ENCODE data around the gene TNNT1. TPM values are rescaled to one million over a fixed set of nuclear protein-coding genes. Genes with fewer than 3 reads are reported as not detected.

The TNNT1 gene
- total and polyA plus RNA-seq, 4 donors: 1.3 to 2.0 (median 1.4) TPM; not detected in 1

GRCh38 chr19:55134736-55135135, 14.3 kb downstream of the TNNT1 start:
- Histone ChIP-seq H3K9me3 (ENCODE audit: control insufficient read depth, low read length) (no peaks in the 10 kb centered on the region), H3K27me3 (ENCODE audit: control insufficient read depth in 1 of 2, insufficient read depth in 2 of 2, low read length in 1 of 2) (no peaks in the 10 kb centered on the region), H3K27ac (ENCODE audit: low read depth in 1 of 2, low read length in 2 of 2) (no peak overlapping the region), H3K36me3 (ENCODE audit: control insufficient read depth in 1 of 2, insufficient read depth in 2 of 2, low read length in 1 of 2) (no peaks in the 10 kb centered on the region), H3K4me1 (ENCODE audit: control insufficient read depth in 1 of 2, insufficient read depth in 2 of 2, low read length in 2 of 2) (no peaks in the 10 kb centered on the region), H3K4me3 (ENCODE audit: low read length in 2 of 2) (no peak overlapping the region)
- intact Hi-C loops (cut with DNase I): no loop called here
- DNase-seq (no peak), ATAC-seq (ENCODE audit: low FRiP score) (no peak)
- WGBS, 2 donors: 22 to 23% methylated on average over 1 to 2 of the region's 3 CpGs

- no peaks in the 10 kb centered on the region for H3K36me3 ChIP-seq (ENCODE audit: control insufficient read depth in 1 of 2, insufficient read depth in 2 of 2, low read length in 1 of 2)
- no peak overlapping the region for H3K4me3 ChIP-seq (ENCODE audit: low read length in 2 of 2)
- ATAC-seq (ENCODE audit: low FRiP score) (no peak), DNase-seq (peak in 1 of 2 donors; percentile 52)
- H3K27ac ChIP-seq (ENCODE audit: low read depth in 1 of 2, low read length in 2 of 2): no peak overlapping the region
- H3K27me3 ChIP-seq (ENCODE audit: control insufficient read depth in 1 of 2, insufficient read depth in 2 of 2, low read length in 1 of 2): no peaks in the 10 kb centered on the region
- H3K4me1 ChIP-seq (ENCODE audit: control insufficient read depth in 1 of 2, insufficient read depth in 2 of 2, low read length in 2 of 2): no peaks in the 10 kb centered on the region
- H3K9me3 ChIP-seq (ENCODE audit: control insufficient read depth, low read length): no peaks in the 10 kb centered on the region
- intact Hi-C loops (cut with DNase I): no loop called here
- WGBS, 2 donors: 67 to 72% methylated on average over 19 to 25 of the region's 25 CpGs
Observed at GRCh38 chr19:55133639-55134444, 15.2 kb downstream of the TNNT1 start.

DNA sequence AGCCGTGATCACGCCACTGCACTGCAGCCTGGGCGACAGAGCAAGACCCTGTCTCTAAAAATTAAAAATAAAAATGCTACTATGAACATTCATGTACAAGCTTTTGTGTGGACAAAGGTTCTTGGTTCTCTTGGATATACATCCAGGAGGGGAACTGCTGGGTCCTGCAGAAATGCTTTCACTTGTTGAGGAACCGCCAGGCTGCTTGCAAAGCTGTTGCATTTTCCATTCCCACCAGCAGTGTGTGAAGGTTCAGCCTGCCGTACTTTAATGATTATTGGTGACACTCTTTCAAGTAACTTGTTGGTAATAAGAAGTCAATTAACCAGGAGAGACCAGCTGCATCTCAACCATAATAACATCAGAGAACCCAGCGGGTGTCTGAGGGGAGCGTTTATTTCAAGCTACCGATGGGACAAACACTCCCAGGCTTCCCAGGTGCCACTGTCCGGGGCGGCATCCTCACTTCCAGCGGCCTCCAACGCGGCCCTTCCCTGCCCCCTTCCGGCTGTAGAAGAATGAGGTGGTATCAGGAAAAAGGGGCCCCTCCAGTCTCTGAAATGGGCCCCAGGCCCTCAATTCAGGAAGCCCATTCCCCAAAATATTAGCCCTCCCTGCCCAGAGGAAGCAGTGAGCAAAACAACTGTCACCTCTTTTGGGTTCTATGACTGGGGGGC, 16.4 kb downstream of the TNNT1 start:
- no peaks in the 10 kb centered on the region for H3K27me3 ChIP-seq (ENCODE audit: control insufficient read depth in 1 of 2, insufficient read depth in 2 of 2, low read length in 1 of 2)
- no peak overlapping the region for H3K4me3 ChIP-seq (ENCODE audit: low read length in 2 of 2)
- no peaks in the 10 kb centered on the region for H3K4me1 ChIP-seq (ENCODE audit: control insufficient read depth in 1 of 2, insufficient read depth in 2 of 2, low read length in 2 of 2)
- no peak for DNase-seq
- intact Hi-C loops (cut with DNase I): no loop called here
- no peaks in the 10 kb centered on the region for H3K9me3 ChIP-seq (ENCODE audit: control insufficient read depth, low read length)
- no peak overlapping the region for H3K27ac ChIP-seq (ENCODE audit: low read depth in 1 of 2, low read length in 2 of 2)
- WGBS, 2 donors: 49 to 65% methylated on average over 14 of the region's 14 CpGs
- H3K36me3 ChIP-seq (ENCODE audit: control insufficient read depth in 1 of 2, insufficient read depth in 2 of 2, low read length in 1 of 2): no peaks in the 10 kb centered on the region
- no peak for ATAC-seq (ENCODE audit: low FRiP score)

- Histone ChIP-seq H3K9me3 (ENCODE audit: control insufficient read depth, low read length) (no peaks in the 10 kb centered on the region), H3K4me1 (ENCODE audit: control insufficient read depth in 1 of 2, insufficient read depth in 2 of 2, low read length in 2 of 2) (no peaks in the 10 kb centered on the region), H3K27me3 (ENCODE audit: control insufficient read depth in 1 of 2, insufficient read depth in 2 of 2, low read length in 1 of 2) (no peaks in the 10 kb centered on the region), H3K27ac (ENCODE audit: low read depth in 1 of 2, low read length in 2 of 2) (no peak overlapping the region), H3K36me3 (ENCODE audit: control insufficient read depth in 1 of 2, insufficient read depth in 2 of 2, low read length in 1 of 2) (no peaks in the 10 kb centered on the region), H3K4me3 (ENCODE audit: low read length in 2 of 2) (no peak overlapping the region)
- DNase-seq: peak in 1 of 2 donors; percentile 34
- no peak for ATAC-seq (ENCODE audit: low FRiP score)
- 58 to 76% methylated on average over 16 of the region's 16 CpGs for WGBS, 2 donors
- intact Hi-C loops (cut with DNase I): no loop called here
Observed at GRCh38 chr19:55131421-55131820, 17.6 kb downstream of the TNNT1 start.

DNA sequence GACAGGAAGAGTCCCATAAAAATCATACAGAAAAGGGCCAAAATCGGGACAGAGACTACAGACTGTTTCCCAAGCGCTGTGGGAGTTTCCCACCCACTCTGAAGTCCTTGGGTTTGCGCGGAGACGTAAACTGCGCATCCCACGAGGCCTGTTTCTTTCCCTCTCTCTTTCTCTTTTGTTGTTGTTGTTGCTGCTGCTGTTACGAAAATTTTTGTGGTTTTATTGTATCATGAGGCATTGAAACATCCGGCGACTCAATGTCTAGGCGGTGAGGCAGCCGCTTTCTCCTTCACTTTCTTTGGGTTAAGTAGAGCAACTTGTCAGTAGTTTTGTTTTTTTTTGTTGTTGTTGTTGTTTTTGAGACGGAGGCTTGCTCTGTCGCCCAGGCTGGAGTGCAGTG, 30.0 kb downstream of the TNNT1 start:
- 82 to 83% methylated on average over 14 of the region's 14 CpGs for WGBS, 2 donors
- H3K36me3 ChIP-seq (ENCODE audit: control insufficient read depth in 1 of 2, insufficient read depth in 2 of 2, low read length in 1 of 2): no peaks in the 10 kb centered on the region
- H3K4me3 ChIP-seq (ENCODE audit: low read length in 2 of 2): no peak overlapping the region
- no peaks in the 10 kb centered on the region for H3K27me3 ChIP-seq (ENCODE audit: control insufficient read depth in 1 of 2, insufficient read depth in 2 of 2, low read length in 1 of 2)
- intact Hi-C loops (cut with DNase I): loop anchor here in 1 of 2 donors (10.0 kb wide), 1 partner anchor 1254 kb away; the partner anchor contains the start of gene MYADM
- DNase-seq (no peak), ATAC-seq (ENCODE audit: low FRiP score) (no peak)
- no peak overlapping the region for H3K27ac ChIP-seq (ENCODE audit: low read depth in 1 of 2, low read length in 2 of 2)
- H3K9me3 ChIP-seq (ENCODE audit: control insufficient read depth, low read length): no peaks in the 10 kb centered on the region
- H3K4me1 ChIP-seq (ENCODE audit: control insufficient read depth in 1 of 2, insufficient read depth in 2 of 2, low read length in 2 of 2): no peaks in the 10 kb centered on the region

- Histone ChIP-seq H3K27me3 (ENCODE audit: control insufficient read depth in 1 of 2, insufficient read depth in 2 of 2, low read length in 1 of 2) (no peaks in the 10 kb centered on the region), H3K27ac (ENCODE audit: low read depth in 1 of 2, low read length in 2 of 2) (peak overlapping the region in 1 of 2 donors; percentile 16), H3K4me3 (ENCODE audit: low read length in 2 of 2) (no peak overlapping the region), H3K36me3 (ENCODE audit: control insufficient read depth in 1 of 2, insufficient read depth in 2 of 2, low read length in 1 of 2) (no peaks in the 10 kb centered on the region), H3K9me3 (ENCODE audit: control insufficient read depth, low read length) (no peaks in the 10 kb centered on the region), H3K4me1 (ENCODE audit: control insufficient read depth in 1 of 2, insufficient read depth in 2 of 2, low read length in 2 of 2) (no peaks in the 10 kb centered on the region)
- DNase-seq (peak in 1 of 2 donors; percentile 79), ATAC-seq (ENCODE audit: low FRiP score) (no peak)
- intact Hi-C loops (cut with DNase I): loop anchor here in 1 of 2 donors (10.0 kb wide), 1 partner anchor 1254 kb away; the partner anchor contains the start of gene MYADM
- 19 to 20% methylated on average over 22 of the region's 22 CpGs for WGBS, 2 donors
Observed at GRCh38 chr19:55118401-55118991, 30.5 kb downstream of the TNNT1 start.

- intact Hi-C loops (cut with DNase I): loop anchor here in 1 of 2 donors (2.0 to 10.0 kb wide), 2 partner anchors 31 to 1253 kb away; partner anchors contain the start of gene MYADM
Observed at GRCh38 chr19:55117663-55118391, 31.2 kb downstream of the TNNT1 start.

More at GRCh38 chr19:55117663-55118391, 31.2 kb downstream of the TNNT1 start:
- Histone ChIP-seq H3K36me3 (ENCODE audit: control insufficient read depth in 1 of 2, insufficient read depth in 2 of 2, low read length in 1 of 2) (no peaks in the 10 kb centered on the region), H3K9me3 (ENCODE audit: control insufficient read depth, low read length) (no peaks in the 10 kb centered on the region), H3K27ac (ENCODE audit: low read depth in 1 of 2, low read length in 2 of 2) (peak overlapping the region; percentile 46 to 53), H3K4me3 (ENCODE audit: low read length in 2 of 2) (peak overlapping the region; percentile 51 to 59), H3K4me1 (ENCODE audit: control insufficient read depth in 1 of 2, insufficient read depth in 2 of 2, low read length in 2 of 2) (no peaks in the 10 kb centered on the region), H3K27me3 (ENCODE audit: control insufficient read depth in 1 of 2, insufficient read depth in 2 of 2, low read length in 1 of 2) (no peaks in the 10 kb centered on the region)
- WGBS, 2 donors: 1% methylated on average over 44 of the region's 44 CpGs
- peak; percentile 94 for ATAC-seq (ENCODE audit: low FRiP score)
- peak; percentile 99 to 100 for DNase-seq

Data from aorta (tissue), 5 donors.